Pancreas (tissue), 10 donors: ENCODE results near the gene CD34. TPM values are rescaled to one million over a fixed set of nuclear protein-coding genes. Genes with fewer than 3 reads are reported as not detected.
A peak's percentile ranks its signal among the peaks of the same experiment; 100 is the strongest.

ENCODE experiments used
- ATAC-seq, 4 donors: fragments of 200-7000 bp; cut with Tn5 transposase; one replicate each; pipeline versions ENCODE4 v1.8.0 to v1.9.1; 2020; ENCODE audit warnings: mild to moderate bottlenecking in 4 of 4, moderate library complexity in 4 of 4
- DNase-seq, 6 donors: peaks; one replicate each; pipeline ENCODE4 v3.0.0-alpha.2; 2020
- FAIRE-seq: peaks from 2 replicates; lab custom pipeline; 2012; peaks lifted over from hg19 to GRCh38; lab: Jason Lieb, UNC
- H3K27ac ChIP-seq, 4 donors: fragments of 200-600 bp; sonication (generic); 1 replicate in 3 of 4; 2 replicates in 1 of 4; pipeline versions ENCODE4 v1.5.0 to v1.8.0; 2020
- H3K27me3 ChIP-seq, 4 donors: fragments of 200-600 bp; one replicate each; pipeline ENCODE4 v1.8.0; 2021
- H3K36me3 ChIP-seq, 3 donors: fragments of 200-600 bp; sonication (generic) in 1 of 3; one replicate each; pipeline versions ENCODE4 v1.5.0 to v1.8.0; 2020 to 2021
- H3K4me1 ChIP-seq, 3 donors: fragments of 200-600 bp; one replicate each; pipeline ENCODE4 v1.8.0; 2021
- H3K4me3 ChIP-seq, 4 donors: fragments of 200-600 bp; sonication (generic) in 2 of 4; one replicate each; pipeline versions ENCODE4 v1.5.0 to v1.8.0; 2020 to 2021
- H3K9me3 ChIP-seq, 4 donors: fragments of 200-600 bp; one replicate each; pipeline ENCODE4 v1.8.0; 2021
- WGBS, 2 donors: extraction: QIAGEN DNeasy Blood & Tissue Kit; methylation state at CpG; one replicate each; pipeline ENCODE4 v1.1.7; 2013; 5-methylcytosine and 5-hydroxymethylcytosine counted together
- intact Hi-C, 3 donors: fragments of 100-400 bp; cut with DNase I; formaldehyde crosslinking; loops; one replicate each; pipeline versions ENCODE4 v1.11.1 to v1.14.2; 2022
- polyA plus RNA-seq, 2 donors: library from polyadenylated mRNA; stranded (reverse); fragments of 200-250 nt; gene quantifications; one replicate each; pipeline ENCODE4 v1.2.3, GENCODE V29; 2013
- total RNA-seq, 6 donors: library from RNA; stranded (reverse); fragmentation: NEBNext Ultra II Directional in 4 of 6; extraction: Animal tissue kit (Norgen Biotek cat#: 25700) in 4 of 6; gene quantifications; one replicate each; pipeline versions ENCODE4 v1.2.1 to v1.2.4, GENCODE V29; 2021 to 2023
- TF ChIP-seq, protein P1 (sequence below), 4 donors: fragments of 200-600 bp; sonication (generic) in 3 of 4; IDR thresholded peaks; one replicate each; pipeline versions ENCODE4 v1.5.0 to v1.8.0; 2021; ENCODE audit warnings: antibody characterized with exemption in 4 of 4
- donor health status: healthy with polysubstance abuse.
- donor health status: DM: no; HTN: no; CAD: no; lungs with moderate emphysema.
- donor health status: DM: no; HTN: no; CAD: no.
- donor health status: control.
- donor health status: control.
- donor health status: Bipolar disorder and iron deficiency.
- donor health status: DM: yes; HTN: yes; CAD: no.
- donor health status: DM: no; HTN: no; CAD: no.
- donor health status: DM: no; HTN: no; CAD: no.
- donor health status: DM: yes; HTN: yes; CAD: no.

The CD34 gene
- total and polyA plus RNA-seq, 8 donors, result 5.2 to 11.9 (median 8.1) TPM

DNA sequence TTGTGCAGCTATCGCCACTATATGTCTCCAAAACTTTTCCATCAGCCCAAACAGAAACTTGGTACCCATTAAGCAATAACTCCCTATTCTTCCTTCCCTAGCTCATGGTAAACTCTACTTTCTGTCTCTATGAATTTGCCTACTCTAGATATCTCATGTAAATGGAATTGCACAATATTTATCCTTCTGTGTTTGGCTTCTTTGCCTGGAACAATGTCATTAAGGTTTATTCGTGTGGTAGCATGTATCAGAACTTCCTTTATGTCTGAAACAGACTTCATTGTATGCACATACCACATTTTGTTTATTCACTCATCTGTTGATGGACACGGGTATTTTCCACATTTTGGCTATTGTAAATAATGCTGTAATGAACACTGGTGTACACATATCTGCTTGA lies 40.7 kb upstream of the CD34 start:
- intact Hi-C loops, result no loop called here
- no peak for DNase-seq
- TF ChIP-seq, protein P1, sequence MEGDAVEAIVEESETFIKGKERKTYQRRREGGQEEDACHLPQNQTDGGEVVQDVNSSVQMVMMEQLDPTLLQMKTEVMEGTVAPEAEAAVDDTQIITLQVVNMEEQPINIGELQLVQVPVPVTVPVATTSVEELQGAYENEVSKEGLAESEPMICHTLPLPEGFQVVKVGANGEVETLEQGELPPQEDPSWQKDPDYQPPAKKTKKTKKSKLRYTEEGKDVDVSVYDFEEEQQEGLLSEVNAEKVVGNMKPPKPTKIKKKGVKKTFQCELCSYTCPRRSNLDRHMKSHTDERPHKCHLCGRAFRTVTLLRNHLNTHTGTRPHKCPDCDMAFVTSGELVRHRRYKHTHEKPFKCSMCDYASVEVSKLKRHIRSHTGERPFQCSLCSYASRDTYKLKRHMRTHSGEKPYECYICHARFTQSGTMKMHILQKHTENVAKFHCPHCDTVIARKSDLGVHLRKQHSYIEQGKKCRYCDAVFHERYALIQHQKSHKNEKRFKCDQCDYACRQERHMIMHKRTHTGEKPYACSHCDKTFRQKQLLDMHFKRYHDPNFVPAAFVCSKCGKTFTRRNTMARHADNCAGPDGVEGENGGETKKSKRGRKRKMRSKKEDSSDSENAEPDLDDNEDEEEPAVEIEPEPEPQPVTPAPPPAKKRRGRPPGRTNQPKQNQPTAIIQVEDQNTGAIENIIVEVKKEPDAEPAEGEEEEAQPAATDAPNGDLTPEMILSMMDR (IDR thresholded peaks at IDR 0.05), result no peak
- no peak for FAIRE-seq
- Histone ChIP-seq H3K27me3 (no peaks in the 10 kb centered on the region), H3K9me3 (no peaks in the 10 kb centered on the region), H3K4me3 (no peak overlapping the region), H3K36me3 (no peaks in the 10 kb centered on the region), H3K4me1 (no peaks in the 10 kb centered on the region), H3K27ac (no peak overlapping the region)
- 55 to 57% methylated on average over 3 of the region's 3 CpGs for WGBS, 2 donors
- peak in 1 of 4 donors; percentile 36 for ATAC-seq

DNA sequence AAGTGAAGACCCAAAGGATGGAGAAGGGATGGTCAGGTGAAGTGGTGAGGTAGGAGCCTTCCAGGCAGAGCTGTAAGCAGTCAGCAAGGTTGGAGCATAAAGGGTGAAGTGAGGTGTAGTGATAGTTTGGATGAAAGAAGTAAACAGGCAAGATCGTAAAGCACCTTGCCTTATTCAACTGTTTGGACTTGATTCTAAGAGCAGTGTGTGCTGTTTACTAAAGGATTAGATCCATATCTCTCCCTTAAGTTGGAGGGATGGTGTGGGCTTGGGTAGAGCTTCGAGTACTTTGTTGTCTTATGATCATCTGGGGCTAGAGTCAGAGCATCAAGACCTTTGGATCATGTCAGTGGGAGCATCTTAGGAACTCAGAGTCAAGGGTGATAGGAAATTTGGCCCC lies 39.8 kb upstream of the CD34 start:
- ATAC-seq (no peak), DNase-seq (no peak), FAIRE-seq (no peak)
- intact Hi-C loops, result no loop called here
- Histone ChIP-seq H3K36me3 (no peaks in the 10 kb centered on the region), H3K4me1 (no peaks in the 10 kb centered on the region), H3K27me3 (no peaks in the 10 kb centered on the region), H3K27ac (no peak overlapping the region), H3K9me3 (no peaks in the 10 kb centered on the region), H3K4me3 (no peak overlapping the region)
- 30 to 34% methylated on average over 2 of the region's 2 CpGs for WGBS, 2 donors
- TF ChIP-seq, protein P1 (IDR thresholded peaks at IDR 0.05), result no peak

DNA sequence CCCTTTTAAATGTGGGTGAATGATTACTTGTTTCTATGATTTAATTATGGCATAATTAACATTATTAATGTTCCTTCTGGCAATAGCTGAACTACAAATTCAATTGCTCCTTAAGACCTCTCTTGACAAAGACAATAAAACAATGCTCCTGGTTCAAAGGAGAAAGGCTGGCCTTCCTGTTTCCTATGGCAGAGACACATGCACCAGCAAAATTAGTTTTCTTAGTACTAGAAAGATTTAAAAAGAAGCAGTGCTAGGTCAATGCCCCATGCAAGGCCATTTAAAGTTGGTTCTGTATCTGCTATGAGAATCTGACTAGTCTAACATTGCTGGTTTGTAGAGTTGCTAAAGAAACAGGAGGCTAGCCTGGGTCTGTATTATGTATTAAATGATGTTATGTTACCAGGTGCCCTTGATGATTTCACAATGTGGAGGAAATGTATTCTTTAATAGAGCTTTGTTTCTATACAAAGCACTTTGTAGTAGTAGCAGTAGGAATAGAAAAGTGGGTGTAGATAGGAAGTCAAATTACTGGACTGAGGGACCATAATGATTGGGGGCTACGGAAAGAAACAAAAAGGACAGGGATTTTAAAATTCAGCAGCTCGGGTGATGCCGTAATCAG lies 38.8 kb upstream of the CD34 start:
- intact Hi-C loops, result no loop called here
- no peak for ATAC-seq
- no peaks in the 10 kb centered on the region for H3K36me3 ChIP-seq
- no peak for FAIRE-seq
- H3K9me3 ChIP-seq, result no peaks in the 10 kb centered on the region
- no peaks in the 10 kb centered on the region for H3K4me1 ChIP-seq
- no peak overlapping the region for H3K27ac ChIP-seq
- WGBS, 2 donors, result 72 to 80% methylated on average over 3 of the region's 3 CpGs
- no peak for DNase-seq
- H3K27me3 ChIP-seq, result no peaks in the 10 kb centered on the region
- TF ChIP-seq, protein P1 (IDR thresholded peaks at IDR 0.05), result no peak
- no peak overlapping the region for H3K4me3 ChIP-seq

DNA sequence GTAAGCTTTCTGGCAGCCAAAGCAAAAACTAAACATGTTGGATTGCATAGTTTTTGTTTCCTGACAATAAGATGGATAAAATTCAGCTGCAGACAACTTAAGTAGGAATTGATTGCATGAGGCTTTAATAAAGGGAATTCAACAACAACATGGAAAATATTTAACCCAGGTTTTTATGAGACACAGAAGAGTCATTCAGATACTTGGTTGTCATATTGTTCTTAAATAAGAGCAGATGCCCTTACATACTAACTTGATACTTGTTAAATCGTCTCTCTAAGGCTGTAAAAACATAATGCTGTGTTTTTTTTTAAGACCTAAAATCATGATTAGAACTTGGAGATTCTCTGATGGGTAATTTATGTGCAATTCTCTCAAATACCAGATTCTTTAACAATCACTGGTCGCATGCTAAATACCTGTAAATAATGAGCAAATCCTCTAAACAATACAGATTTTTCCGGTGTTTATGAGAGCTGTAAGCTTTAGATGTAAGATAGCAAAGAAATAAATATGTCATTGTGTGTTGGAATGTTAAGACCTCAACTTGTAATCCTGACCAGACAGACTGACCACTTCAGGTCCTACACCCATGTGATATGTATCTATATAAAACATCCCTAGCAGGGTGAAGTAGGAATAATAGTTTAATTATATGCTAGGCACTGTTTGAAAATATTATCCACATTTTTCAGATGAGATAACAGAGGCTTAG lies 37.8 kb upstream of the CD34 start:
- H3K36me3 ChIP-seq, result no peaks in the 10 kb centered on the region
- no peak for FAIRE-seq
- H3K27me3 ChIP-seq, result no peaks in the 10 kb centered on the region
- no peaks in the 10 kb centered on the region for H3K9me3 ChIP-seq
- DNase-seq, result no peak
- no peaks in the 10 kb centered on the region for H3K4me1 ChIP-seq
- intact Hi-C loops, result no loop called here
- no peak overlapping the region for H3K27ac ChIP-seq
- no peak overlapping the region for H3K4me3 ChIP-seq
- 56 to 62% methylated on average over 3 of the region's 3 CpGs for WGBS, 2 donors
- no peak for ATAC-seq
- TF ChIP-seq, protein P1 (IDR thresholded peaks at IDR 0.05), result no peak

DNA sequence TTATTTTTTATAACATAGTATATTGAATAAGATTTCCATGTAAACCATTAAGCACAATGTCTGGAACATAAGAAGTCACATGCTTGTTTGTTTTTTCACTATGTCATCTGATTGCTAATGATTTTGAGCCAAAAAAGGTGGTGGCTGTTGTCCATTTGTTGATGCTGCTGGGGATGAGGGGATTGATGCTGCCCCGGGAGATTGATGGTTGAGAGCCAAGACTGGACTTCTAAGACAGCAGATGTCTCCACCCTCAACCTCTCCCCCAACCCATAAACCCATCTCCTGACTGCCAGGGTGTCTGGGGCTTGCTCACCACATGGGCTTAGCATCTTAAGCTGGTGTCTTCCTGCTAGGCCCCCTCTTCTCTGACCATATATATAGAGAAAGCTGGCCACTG lies 35.8 kb upstream of the CD34 start:
- intact Hi-C loops, result no loop called here
- TF ChIP-seq, protein P1 (IDR thresholded peaks at IDR 0.05), result no peak
- Histone ChIP-seq H3K27ac (no peak overlapping the region), H3K36me3 (no peaks in the 10 kb centered on the region), H3K27me3 (no peaks in the 10 kb centered on the region), H3K9me3 (no peaks in the 10 kb centered on the region), H3K4me1 (no peaks in the 10 kb centered on the region), H3K4me3 (no peak overlapping the region)
- ATAC-seq (no peak), FAIRE-seq (no peak), DNase-seq (no peak)
- 89 to 95% methylated on average over 1 of the region's 1 CpG for WGBS, 2 donors
